Measurements from ENCODE around the gene CHEK1. TPM values are rescaled to one million over a fixed set of nuclear protein-coding genes. Genes with fewer than 3 reads are reported as not detected.

The CHEK1 gene
- total and polyA plus RNA-seq, 9 of the 15 experiments (the other 6 are each of a cell fraction or from before 2014, with no cell fraction given) = 62.6 to 108 (median 87.5) TPM

DNA sequence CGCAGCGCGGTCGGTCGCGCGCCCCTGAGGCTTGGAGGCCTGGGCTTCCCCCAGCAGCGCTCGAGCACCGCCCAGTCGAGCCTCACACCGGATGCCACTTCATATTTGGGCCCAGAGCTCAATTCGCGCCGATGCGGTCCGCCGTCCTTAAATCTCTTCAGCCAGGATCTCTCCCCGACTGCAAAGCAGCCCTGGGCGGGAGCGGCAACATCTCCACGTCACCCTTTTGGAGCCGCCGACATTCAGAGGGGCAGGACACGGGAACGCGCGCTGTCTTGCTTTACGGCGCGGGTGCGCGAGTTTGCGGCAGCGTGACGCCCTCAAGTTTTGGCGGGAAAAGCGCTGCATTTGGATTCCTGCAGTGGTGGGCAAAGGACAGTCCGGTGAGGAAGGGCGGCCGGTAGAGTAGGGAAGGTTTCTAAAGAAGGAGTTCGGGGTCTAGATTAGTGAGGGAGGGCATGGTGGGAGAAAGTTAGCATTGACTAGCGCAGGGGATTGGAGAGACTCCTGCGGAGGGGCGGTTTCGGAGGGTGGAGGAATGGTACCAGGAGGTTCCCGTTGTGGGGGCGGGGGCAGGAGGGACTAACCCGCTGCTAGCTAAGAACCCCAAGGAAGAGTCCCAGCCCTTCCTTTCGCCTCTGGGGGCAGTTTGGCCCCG, 796 bp downstream of the CHEK1 start (continued):
- peak; percentile 2 to 80; a peak in 1 of 4 replicates for TF ChIP-seq UBTF (IDR thresholded peaks at IDR 0.05; ENCODE audit: borderline replicate concordance in 1 of 2, low read depth in 2 of 2, low read length in 2 of 2)
- no peak for TF ChIP-seq HDAC3 (IDR thresholded peaks at IDR 0.05; ENCODE audit: borderline replicate concordance, partially characterized antibody)
- no peak for TF ChIP-seq RBM15 (IDR thresholded peaks at IDR 0.05; ENCODE audit: insufficient read depth, low read length)
- no peak for TF ChIP-seq MTA1 (IDR thresholded peaks at IDR 0.05; ENCODE audit: borderline replicate concordance)
- TF ChIP-seq GABPA (tag; conservative IDR thresholded peaks at IDR 0.05; ENCODE audit: low read depth) = peak; percentile 73
- no peak for TF ChIP-seq RBM34 (IDR thresholded peaks at IDR 0.05; ENCODE audit: borderline replicate concordance, insufficient read depth, low read length)
- TF ChIP-seq ZNF395 (CRISPR knock-in tag; IDR thresholded peaks at IDR 0.05) = no peak; the same call in 1 of the 2 replicates
- TF ChIP-seq SMAD2 (IDR thresholded peaks at IDR 0.05; ENCODE audit: low read depth, low read length) = no peak
- TF ChIP-seq ZNF121 (CRISPR knock-in tag; conservative IDR thresholded peaks at IDR 0.05) = no peak
- peak; percentile 92 for TF ChIP-seq POLR2H (tag; IDR thresholded peaks at IDR 0.05; ENCODE audit: low read depth)
- TF ChIP-seq ZKSCAN8 (CRISPR knock-in tag; IDR thresholded peaks at IDR 0.05) = no peak
- peak; percentile 99 for TF ChIP-seq E4F1 (CRISPR knock-in tag; IDR thresholded peaks at IDR 0.05; ENCODE audit: borderline replicate concordance)
- TF ChIP-seq ELF1 (tag; IDR thresholded peaks at IDR 0.05) = no peak
- no peak for TF ChIP-seq CREB5 (CRISPR knock-in tag; IDR thresholded peaks at IDR 0.05)
- no peak for TF ChIP-seq CLOCK (CRISPR knock-in tag; IDR thresholded peaks at IDR 0.05; ENCODE audit: borderline replicate concordance)
- TF ChIP-seq ZNF584 (CRISPR knock-in tag; IDR thresholded peaks at IDR 0.05; ENCODE audit: low read depth) = peak; percentile 65; the same call in 1 of the 2 replicates
